ENCODE results near the gene RAD51B. TPM values are rescaled to one million over a fixed set of nuclear protein-coding genes. Genes with fewer than 3 reads are reported as not detected.

The RAD51B gene
- total RNA-seq, 1 experiment from 2014 or later, result 16.7 TPM

- no CpG with 5 or more reads among the region's 3 CpGs for WGBS (ENCODE audit: extremely low coverage, insufficient read length, low lambda C conversion rate)
- Histone ChIP-seq H3K56ac (ENCODE audit: insufficient read length, low read depth, low read length) (no peak overlapping the region), H2BK120ac (ENCODE audit: low read depth, low read length, poor library complexity, severe bottlenecking) (no peak overlapping the region), H3T11ph (ENCODE audit: low read length) (no peak overlapping the region), H2BK15ac (ENCODE audit: low read depth, low read length) (no peak overlapping the region), H2BK12ac (ENCODE audit: insufficient read length, low read depth, low read length) (no peak overlapping the region), H3K9ac (ENCODE audit: extremely low read depth, insufficient read length, low read length) (no peak overlapping the region), H3K18ac (ENCODE audit: insufficient read length, low read depth, low read length) (no peak overlapping the region), H4K91ac (ENCODE audit: insufficient read length, low read depth, low read length) (no peak overlapping the region), H3K27ac (ENCODE audit: insufficient read length, low read depth, low read length) (no peak overlapping the region), H3K9me3 (ENCODE audit: control insufficient read depth, low read depth, low read length) (no peaks in the 10 kb centered on the region), H2BK20ac (ENCODE audit: low read depth, low read length, poor library complexity, severe bottlenecking) (no peak overlapping the region), H3K4me1 (ENCODE audit: insufficient read depth, low read length) (peaks cover 12% of the 10 kb centered on the region), H2AFZ (ENCODE audit: low read length) (no peak overlapping the region), H3K23ac (ENCODE audit: insufficient read length, low read depth, low read length) (no peak overlapping the region), H2BK5ac (ENCODE audit: insufficient read length, low read length) (no peak overlapping the region), H3K14ac (ENCODE audit: insufficient read depth, low read length) (no peak overlapping the region), H4K8ac (replicated peaks; ENCODE audit: insufficient read length, low read depth, low read length) (no peak overlapping the region), H3K79me1 (ENCODE audit: insufficient read depth, low read depth, low read length, poor library complexity, severe bottlenecking) (no peaks in the 10 kb centered on the region), H3K27me3 (ENCODE audit: insufficient read depth, low read length) (no peaks in the 10 kb centered on the region), H4K5ac (ENCODE audit: insufficient read length, low read depth, low read length) (no peak overlapping the region), H3K79me2 (ENCODE audit: insufficient read depth, low read length) (no peaks in the 10 kb centered on the region), H3K4ac (ENCODE audit: low read depth, low read length) (no peak overlapping the region), H2AK5ac (ENCODE audit: insufficient read length, low read length) (no peak overlapping the region), H4K20me1 (ENCODE audit: control insufficient read depth, insufficient read depth, insufficient read length) (no peaks in the 10 kb centered on the region), H3K23me2 (ENCODE audit: insufficient read length, low read depth, low read length, poor library complexity, severe bottlenecking) (no peaks in the 10 kb centered on the region), H3K4me2 (ENCODE audit: insufficient read depth, insufficient read length, low read length) (no peak overlapping the region)
- H3K4me3 Mint-ChIP-seq, result no peak overlapping the region
- TF ChIP-seq CTCF (conservative IDR thresholded peaks at IDR 0.05), result no peak
- H3K27ac Mint-ChIP-seq, result no peak overlapping the region
- DNase-seq, result no peak
- H3K27me3 Mint-ChIP-seq (ENCODE audit: low read depth), result no peaks in the 10 kb centered on the region
- H3K4me1 Mint-ChIP-seq, result peaks cover 33 to 35% of the 10 kb centered on the region in 2 experiments
- H3K9me3 Mint-ChIP-seq, result no peaks in the 10 kb centered on the region
- no peaks in the 10 kb centered on the region; a peak in 1 of 7 replicates for H3K36me3 Mint-ChIP-seq (ENCODE audit: insufficient read depth in 1 of 3, low read depth in 3 of 3)
Observed at GRCh38 chr14:68466491-68466977, 647.0 kb downstream of the RAD51B start.
